GM18909 (cell line): ENCODE results near the gene C10orf105.

Experiments used
- ATAC-seq: cut with Tn5 transposase; IDR thresholded peaks from one replicate; pipeline ENCODE4 v1.9.1; 2021; ENCODE audit warnings: mild to moderate bottlenecking; ENCODE audit not compliant: unreplicated experiment, poor library complexity

C10orf105 gene

DNA sequence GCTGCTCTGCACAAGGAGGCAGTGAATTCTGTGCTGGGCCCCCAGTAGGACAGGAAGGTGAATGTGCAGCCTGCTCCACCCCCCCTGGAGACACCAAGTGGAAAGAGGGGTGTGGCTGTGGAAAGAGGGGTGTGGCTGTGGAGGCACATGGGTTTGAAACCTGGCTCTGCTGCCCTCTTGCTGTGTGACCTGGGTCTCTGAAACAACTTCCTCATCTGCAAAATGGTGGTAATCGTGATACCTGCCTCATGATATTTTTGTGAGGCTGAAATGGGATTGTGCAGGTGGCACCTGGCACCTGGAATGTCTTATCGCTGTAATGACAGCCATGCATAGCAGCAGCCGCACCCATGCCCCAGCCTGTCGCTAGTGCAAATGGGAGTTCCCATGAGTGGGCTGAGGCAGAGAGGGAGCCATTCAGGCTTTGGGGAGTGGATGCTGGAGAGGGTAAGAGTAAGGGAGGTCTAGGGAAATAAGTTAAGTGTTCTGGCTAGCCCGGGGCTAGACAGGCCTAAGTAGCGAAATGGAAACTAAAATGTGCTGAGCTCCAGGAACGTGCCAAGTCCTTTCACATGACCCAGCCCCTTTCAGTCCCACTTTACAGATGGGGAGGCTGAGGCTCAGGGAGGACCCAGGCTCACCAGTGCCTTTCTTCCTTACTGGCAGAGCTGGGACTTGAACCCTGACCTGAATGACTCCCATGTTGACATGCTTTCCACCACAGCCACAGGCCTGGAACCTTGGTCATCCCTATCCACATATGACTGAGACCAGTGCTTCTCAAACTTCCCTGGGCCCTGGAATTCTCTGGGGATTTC is 35.0 kb downstream of the C10orf105 start:
- ATAC-seq, result no peak

DNA sequence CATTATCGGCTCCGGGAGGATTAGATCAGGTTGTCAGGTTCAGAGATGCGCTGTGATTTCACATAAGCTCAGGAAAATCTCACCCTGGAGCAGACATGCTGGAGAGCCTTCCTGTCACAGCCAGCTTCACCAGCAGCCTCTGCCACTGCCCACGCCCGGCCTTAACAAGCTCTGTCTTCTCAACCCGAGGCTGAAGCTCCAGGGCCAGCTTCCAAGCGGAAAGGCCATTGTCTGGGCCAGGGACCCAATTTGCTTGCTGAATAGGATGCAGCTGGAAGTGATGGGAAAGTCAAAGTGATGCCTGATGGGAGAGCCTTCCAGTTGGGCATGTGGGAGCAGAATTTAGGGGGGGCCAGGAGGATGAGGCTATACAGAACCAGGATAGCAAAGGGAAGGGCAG is 36.3 kb downstream of the C10orf105 start:
- no peak for ATAC-seq

GRCh38 chr10:71681977-71682376 is 37.6 kb downstream of the C10orf105 start:
- ATAC-seq, result no peak

- no peak for ATAC-seq
Measured at GRCh38 chr10:71679425-71679824, 40.2 kb downstream of the C10orf105 start.

GRCh38 chr10:71678057-71678805 is 41.3 kb downstream of the C10orf105 start:
- no peak for ATAC-seq

- no peak for ATAC-seq
Measured at GRCh38 chr10:71677261-71677660, 42.3 kb downstream of the C10orf105 start.

DNA sequence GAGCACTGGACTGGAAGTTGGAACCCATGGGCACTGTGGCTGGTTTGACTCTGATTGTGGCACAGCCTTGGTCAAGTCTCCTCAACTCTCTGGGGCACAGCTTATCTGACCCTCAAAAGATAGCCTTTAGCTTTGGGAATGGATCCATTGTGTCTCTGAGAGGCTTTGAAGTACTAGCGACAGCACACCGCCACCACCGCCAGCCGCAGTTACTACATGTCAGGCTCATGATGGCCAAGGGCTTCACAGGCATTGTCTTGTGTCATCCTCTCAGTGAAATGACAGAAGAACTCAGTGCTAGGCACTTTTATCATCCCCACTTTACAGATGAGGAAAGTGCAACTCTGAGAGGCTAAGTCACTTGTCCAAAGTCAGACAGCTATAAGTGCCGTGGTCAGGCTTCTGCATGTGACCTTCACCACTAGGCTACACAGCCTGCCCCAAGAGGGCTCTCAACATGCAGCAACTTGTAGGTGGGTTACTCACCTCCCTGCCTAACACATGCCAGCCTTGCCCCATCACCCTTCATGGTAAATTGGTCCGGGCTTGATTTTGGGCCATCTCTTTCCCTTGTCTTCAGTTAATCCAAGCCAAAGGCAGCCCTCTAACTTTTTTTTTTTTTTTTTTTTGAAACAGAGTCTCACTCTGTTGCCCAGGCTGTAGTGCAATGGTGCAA is 44.1 kb downstream of the C10orf105 start:
- ATAC-seq, result no peak

GRCh38 chr10:71671994-71672946 is 47.3 kb downstream of the C10orf105 start:
- no peak for ATAC-seq

DNA sequence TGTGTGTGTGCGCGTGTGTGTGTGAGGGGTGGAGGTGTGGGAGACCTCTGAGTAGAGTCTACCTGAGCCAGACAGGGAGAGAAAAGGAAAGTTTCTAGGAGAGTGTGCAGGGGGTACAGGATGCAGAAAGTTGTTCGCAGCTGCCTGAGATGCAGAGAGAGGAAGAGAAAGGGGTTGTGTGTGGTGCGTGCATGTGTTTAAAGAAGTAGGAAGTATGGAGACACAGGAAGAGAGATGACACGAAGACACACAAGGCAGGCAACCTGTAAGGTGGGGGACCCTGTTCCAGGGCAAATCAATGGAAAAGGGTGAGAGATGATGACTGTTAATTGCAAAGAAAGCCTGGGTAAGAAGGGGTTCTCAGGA is 52.2 kb downstream of the C10orf105 start:
- ATAC-seq, result no peak

DNA sequence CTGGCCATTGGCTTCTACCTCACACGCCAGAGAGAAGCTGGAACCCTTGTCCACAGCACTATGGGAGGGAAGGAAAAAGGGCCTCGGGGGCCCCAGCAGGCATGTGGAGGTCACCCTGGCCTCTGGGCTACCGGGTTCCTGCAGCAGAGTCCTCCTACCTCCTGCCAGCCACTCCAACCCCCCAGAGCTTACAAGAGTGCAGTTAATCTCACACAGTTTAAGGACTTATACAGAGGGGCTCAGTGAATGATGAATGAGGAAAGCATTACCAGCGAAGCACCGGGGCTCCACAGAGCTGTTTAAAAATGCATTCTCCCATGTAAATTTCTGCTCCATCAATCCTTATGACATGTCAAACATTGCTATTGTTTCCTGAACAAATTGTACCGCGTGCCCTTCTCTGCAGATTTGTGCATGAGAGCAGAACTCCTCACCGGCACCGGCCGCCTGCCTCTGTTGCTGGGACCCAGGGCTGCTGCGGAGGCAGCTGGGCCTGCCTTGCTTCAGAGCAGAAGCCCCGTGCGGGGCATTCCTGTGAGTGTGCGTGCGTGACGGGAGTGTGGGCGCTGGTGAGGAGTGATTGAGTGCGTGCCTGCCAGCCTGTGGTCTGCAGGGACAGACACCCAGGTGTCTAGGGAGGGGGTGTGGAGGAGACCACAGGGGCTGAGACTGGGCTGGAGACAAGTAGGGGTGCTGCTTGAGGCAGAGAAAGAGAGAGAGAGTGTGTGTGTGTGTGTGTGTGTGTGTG is 52.8 kb downstream of the C10orf105 start:
- ATAC-seq, result no peak

DNA sequence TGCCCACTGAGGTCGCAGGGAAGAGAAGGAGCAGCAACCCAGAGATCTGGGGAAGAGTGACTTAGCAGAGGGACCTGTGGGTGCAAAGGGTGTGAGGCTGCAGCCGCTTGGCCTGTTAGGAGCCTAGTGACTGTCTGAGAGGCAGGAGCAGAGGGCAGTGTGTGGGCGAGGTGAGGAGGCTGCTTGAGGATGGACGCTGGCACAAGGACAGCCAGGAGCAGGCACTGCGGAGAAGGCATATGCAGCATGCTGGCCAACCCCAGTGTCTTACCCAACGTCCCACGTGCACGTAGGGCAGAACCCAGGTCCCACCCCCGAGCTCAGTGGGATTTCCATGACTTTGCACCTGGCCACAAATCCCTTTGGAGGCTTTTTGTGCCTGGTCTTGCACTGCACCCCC is 54.1 kb downstream of the C10orf105 start:
- no peak for ATAC-seq

DNA sequence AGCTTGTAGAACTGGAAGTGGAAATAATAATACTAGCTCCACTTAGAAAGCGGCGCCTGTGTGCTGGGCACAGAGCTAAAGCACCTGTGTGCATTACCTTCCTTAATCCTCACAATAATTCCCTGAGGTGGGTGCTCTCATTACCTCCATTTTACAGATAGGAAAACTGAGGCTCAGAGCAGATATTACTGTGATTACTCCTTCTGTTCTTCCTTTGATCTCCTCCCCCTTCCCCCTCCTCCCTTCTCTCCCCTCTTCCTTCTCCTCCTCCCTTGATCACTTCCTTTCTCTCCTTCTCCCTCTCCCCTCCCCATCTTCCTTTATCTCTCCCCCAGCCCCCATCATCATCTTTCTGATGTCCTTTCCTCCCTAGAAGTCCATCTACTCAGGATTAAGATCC is 55.0 kb downstream of the C10orf105 start:
- ATAC-seq, result no peak

- ATAC-seq, result no peak
Measured at GRCh38 chr10:71663311-71663710, 56.3 kb downstream of the C10orf105 start.

DNA sequence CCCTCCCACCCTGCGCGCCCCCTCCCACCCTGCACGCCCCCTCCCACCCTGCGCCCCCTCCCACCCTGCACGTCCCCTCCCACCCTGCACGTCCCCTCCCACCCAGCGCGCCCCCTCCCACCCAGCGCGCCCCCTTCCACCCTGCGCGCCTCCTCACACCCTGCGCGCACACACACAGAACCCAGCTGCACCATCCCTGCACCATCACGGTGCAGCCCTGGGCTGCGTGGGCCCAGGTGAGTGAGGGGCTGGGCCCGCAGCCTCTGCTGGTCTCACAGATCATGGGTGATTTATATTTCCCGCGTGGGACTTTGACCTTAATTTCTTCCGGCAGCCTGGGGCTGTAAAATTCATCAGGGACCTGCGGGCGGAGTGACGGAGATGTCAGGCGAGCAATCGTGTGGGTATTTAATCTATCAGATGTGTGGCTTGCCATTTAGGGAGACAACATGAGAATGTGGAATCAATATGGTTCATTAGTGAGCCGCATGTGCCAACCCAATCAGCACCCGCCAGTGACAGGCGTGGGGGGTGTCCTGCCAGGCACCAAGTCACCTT is 57.7 kb downstream of the C10orf105 start:
- no peak for ATAC-seq
